Activated CD8-positive, alpha-beta memory T cell treated with anti-CD3 and anti-CD28 coated beads for 24 hours (primary cell): ENCODE measurements around the gene UBR3.
"Not testable (repeated sequence)": the region's sequence is repeated elsewhere in the genome, so short reads cannot be mapped to it uniquely, and the experiment has no call there.

Experiments used
- DNase-seq: peaks from one replicate; pipeline ENCODE4 v3.0.0-alpha.2; 2020

The UBR3 gene

DNA sequence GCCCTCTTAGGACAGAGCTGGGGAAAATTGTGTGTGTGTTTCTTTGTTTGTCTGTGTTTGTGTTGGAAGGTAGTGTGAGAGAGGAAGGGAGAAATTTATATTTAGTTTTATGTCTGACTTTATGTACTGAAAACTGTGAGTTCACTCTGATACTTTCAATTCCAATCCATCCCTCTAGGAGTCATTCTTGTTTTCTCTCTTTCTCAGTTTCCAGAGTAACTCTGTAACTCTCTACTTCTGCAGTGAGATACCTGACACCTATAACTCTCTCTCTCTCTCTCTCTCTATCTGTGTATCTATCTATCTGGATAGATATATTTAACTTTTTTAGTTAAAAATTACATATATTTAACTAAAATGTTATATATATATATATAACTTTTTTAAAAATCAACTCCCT lies 128.7 kb downstream of the UBR3 start:
- no peak for DNase-seq

DNA sequence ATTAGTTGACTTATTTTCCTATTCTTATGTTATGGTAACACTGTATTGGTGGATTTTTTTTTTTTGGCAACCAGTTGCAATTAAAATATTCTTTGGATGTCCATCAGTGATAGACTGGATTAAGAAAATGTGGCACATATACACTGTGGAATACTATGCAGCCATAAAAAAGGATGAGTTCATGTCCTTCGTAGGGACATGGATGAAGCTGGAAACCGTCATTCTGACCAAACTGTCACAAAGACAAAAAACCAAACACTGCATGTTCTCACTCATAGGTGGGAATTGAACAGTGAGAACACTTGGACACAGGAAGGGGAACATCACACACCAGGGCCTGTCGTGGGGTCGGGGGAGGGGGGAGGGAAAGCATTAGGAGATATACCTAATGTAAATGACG lies 130.0 kb downstream of the UBR3 start:
- not testable (repeated sequence) for DNase-seq

DNA sequence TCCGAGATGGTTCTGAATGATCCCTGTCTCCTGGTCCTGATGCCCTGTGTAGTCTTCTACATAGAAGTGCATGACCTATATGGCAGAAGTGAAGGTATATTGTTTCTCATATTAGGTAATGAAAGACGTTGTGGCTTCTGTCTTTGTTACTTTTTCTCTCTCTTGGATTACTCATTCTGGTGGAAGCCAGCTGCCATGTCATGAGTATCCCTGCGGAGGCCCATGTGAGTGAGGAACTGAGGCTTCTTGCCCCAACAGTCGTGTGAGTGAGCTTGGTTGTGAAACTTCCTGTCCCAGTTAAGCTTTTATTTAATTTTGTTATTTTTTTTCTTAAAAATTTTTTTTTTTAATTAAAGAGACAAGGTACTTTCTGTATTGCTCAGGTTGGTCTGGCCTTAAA lies 134.7 kb downstream of the UBR3 start:
- DNase-seq = no peak

DNA sequence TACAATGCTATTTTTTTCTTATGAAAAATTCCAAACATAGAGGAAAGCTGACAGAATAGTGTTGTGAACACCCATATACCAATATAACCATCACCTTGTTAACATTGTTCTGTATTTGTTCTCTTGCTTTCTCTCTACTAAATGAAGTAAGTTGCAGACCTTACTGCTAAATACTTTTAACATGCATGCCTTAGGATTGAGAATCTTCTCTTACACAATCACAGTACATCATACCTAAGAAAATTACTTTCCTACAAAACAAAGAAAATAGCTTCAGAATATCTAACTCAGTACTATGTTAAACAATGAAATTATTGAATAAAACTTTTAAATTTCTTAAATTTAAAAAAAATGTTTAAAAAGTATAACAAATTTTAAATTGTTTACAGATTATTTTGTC lies 136.5 kb downstream of the UBR3 start:
- no peak for DNase-seq

DNA sequence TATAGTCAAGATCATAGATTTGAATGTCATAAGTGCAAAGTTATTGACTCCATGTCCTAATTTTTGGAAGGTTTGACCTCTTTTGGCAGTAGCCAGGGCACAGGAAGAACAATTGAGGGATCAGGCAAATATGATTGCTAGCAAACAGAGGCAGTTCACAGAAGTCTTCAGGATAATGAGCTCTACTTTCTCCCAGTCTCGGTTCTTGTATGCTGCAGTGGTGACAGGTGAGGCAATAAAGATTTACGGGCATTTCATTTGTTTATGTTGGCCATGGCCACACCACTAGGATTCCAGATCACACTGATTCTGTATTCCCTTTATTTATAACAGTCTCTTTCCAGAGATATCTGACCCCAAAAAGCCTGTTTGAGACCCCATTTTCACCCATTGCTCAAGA lies 137.5 kb downstream of the UBR3 start:
- no peak for DNase-seq

DNA sequence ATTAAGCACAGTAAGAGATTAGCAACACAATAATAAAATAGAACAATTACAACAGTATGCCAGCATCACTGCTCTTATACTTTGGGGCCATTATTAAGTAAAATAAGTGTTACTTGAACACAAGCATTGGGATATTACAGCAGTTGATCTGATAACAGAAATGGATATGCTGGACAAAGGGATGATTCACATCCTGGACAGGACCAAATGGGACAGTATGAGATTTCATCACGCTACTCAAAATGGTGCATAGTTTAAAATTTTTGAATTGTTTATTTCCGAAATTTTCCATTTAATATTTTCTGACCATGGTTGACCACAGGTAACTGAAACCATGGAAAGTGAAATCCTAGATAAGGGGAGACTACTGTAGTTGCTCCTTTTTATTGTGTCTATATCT lies 138.2 kb downstream of the UBR3 start:
- DNase-seq = no peak

DNA sequence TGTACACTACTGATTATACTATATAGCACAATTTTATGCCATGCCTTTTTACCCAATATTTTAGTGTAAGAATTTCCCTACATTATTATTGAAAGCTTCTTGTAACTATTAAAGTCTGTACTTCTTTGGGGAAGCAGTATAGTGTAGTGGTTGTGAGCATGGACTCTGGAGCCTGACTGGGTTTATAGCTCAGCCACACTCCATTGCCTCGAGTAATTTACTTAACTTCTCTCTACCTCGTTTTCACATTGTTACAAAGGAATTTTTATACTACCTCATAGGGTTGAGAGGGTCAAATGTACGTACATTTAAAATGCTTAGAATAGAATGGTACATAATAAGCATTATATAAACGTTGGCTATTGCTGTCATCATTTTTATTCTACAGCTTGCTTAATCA lies 139.2 kb downstream of the UBR3 start:
- no peak for DNase-seq

DNA sequence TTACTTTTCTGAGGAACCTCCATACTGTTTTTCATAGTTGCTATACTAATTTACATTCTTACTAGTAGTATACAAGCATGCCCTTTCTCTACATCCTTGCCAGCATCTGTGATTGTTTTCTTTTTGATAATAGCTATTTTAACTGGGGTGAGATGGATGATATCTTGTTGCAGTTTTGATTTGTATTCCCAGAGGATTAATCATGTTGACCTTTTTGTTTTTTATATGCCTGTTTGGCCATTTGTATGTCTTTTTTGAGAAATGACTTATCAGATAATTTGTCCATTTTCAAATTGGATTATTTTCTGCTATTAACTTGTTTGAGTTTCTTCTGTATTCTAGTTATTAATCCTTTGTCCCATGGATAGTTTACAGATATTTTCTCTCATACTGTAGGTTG lies 141.5 kb downstream of the UBR3 start:
- DNase-seq = no peak

DNA sequence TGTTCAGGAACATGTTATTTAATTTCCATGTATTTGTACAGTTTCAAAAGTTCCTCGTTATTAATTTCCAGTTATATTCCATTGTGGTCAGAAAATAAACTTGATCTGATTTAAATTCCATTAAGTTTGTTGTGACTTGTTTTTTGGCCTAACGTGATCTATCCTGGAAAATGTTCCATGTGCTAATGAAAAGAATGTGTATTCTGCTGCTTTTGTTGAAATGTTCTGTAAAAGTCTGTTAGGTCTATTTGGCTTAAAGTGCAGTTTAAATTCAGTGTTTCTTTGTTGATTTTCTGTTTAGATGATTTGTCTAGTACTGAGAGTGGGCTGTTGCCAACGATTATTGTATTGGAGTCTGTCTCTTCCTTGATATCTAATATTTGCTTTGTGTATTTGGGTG lies 148.0 kb downstream of the UBR3 start:
- no peak for DNase-seq

DNA sequence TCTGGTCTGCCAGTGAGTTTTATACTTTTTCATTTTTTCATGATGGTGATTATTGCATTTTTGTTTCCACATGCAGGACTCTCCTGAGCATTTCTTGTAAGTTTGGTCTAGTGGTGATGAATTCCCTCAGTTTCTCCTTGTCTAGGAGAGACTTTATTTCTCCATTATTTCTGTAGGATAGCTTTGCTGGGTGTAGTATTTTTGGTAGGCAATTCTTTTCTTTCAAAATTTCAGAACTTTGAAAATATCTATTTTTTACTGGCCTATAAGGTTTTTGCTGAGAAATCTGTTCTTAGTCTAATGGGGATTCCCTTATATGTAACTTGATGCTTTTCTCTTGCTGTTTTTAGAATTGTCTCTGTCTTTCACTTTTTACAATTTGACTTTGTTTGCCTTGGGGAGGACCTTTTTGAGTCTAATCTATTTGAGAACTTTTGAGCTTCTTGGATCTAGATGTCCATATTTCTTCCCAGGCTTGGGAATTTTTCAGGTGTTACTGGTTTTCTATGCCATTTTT lies 149.1 kb downstream of the UBR3 start:
- no peak for DNase-seq

DNA sequence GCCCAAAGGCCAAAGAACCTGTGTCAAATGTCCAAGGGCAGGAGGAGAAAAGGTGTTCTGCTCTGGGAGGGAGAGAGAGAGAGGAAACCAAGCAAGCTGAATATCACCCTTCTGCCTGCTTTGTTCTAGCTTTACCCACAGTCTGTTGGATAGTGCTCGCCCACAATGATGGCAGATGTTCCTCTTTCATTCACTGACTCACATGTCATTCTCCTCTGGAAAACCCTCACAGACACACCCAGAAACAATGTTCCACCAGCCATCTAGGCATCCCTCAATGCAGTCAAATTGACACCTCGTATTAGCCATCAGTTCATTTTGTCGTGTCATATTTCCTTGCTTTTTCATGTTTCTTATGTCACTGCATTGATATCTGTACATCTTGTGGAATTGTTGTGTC lies 150.3 kb downstream of the UBR3 start:
- DNase-seq = no peak

DNA sequence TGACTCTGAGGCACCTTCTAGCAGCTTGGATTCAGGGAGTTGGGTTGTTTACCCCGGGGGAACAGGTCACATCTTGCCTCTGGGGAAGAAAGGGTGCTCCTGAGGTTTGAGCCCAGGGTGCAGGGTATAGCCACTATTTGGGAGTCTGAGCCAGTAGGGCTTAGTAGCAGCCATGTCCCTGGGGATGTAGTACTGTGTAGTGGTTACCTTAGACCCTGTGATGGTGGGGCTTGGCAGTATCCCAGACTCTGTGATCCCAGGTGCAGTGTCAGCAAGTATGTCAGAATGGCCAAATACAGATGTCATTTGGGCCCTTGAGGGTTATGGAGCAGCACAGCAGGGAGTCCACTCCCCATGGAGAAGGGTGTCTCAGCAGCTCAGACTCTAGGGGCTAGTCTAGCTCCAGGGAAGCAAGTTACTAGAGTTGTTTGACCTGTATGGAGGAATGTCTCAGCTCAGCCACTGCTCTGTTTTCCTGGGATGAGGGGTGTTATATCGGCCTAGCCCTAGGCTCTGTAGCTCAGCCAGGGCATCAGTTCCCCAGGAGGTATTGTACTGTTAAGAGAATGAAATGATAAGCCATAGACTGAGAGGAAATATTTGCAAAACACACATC lies 151.3 kb downstream of the UBR3 start:
- no peak for DNase-seq

DNA sequence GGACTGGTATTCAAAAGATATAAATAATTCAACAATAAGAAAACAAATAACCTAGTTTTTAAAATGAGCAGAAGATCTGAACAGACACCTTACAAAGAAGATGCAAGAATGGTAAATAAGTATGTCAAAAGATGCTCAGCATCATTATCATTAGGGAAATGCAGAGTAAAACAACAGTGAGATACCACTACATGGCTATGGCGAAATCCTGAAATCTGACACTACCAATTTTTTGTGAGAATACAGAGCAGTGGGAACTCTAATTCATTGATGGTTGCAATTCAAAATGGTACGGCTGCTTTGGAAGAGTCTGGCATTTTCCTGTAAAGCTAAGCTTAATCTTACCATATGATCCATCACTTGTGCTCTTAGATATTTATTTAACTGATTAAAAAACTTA lies 151.8 kb downstream of the UBR3 start:
- DNase-seq = no peak

DNA sequence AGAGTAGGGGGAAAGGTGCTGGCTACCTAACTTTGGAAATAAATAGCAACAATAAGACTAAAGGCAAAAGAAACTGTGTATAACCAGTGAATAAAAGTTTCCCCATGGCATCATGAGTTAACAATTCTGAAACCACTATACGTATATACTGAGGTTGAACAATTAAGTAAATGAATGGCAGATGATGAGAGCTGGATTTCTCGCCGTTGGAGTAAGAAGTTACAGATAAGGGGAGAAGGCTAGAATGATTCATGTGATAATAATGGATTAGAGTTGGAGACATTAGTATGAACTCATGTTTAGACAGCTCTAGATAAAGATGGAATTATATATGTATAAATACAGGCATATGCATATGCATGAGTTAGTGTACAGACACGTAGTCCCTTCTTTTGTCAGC lies 152.7 kb downstream of the UBR3 start:
- no peak for DNase-seq

DNA sequence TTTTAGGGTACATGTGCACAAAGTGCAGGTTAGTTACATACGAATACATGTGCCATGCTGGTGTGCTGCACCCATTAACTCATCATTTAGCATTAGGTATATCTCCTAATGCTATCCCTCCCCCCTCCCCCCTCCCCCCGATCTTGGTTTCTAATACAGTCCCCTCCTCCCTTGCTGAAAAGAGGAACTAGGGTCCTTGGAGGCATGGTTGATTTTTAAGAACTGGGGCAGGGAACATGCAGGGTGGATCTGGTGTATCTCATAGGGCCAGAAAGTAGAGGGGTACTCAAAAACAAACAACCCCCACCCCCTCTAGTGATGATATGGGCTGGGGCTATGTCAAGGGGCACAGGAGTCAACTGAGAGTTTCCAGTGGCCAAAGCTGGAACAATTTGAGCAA lies 153.4 kb downstream of the UBR3 start:
- DNase-seq = no peak

DNA sequence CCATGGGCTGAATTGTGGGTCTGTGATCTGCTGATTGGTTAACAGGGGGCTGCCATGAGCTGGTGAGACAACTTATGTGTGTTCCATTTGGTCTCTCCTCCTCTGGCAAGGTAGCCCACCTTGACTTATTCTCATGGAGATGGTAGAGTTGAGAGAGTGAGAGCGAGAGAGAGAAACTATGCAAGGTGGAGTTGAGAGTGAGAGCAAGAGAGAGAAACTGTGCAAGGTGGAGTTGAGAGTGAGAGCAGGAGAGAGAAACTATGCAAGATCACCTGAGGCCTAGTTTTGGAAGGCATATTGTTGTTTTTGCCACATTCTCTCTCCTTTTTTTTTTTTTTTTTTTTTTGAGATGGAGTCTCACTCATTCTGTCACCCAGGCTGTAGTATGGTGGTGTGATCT lies 155.7 kb downstream of the UBR3 start:
- no peak for DNase-seq

DNA sequence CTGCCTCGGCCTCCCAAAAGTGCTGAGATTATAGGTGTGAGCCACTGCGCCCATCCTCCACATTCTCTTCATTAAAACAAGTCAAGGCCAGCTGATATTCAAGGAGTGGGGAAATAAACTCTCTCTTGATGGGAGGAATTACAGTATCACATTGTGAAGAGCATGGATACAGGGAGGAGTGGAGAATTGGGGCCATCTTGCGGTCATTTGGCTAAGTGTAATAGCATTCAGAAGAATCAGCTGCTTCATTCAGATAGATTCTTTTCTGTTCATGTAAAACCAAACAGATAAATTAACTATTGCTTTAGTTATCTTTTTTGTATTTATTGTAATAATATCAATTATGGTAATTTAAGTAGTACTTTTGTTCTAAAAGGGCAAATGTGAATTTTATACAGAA lies 156.3 kb downstream of the UBR3 start:
- DNase-seq = no peak

DNA sequence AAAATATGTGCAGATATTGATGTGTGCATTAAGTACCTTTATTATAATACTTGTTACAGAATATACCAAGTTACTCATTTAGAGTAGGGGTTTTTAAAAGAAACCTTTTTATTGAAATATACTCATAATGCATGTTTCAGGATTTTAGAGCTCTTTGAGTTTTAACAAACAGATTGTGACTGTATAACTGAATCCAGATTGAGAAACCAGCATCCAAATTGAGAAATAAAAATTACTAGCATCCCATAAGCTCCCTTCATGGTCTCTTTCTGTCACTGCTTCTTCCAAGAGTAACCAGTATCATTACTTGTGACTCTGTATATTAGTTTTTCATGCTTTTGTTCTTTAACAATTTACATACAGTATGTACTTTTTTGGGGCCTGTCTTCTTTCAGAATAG lies 156.9 kb downstream of the UBR3 start:
- no peak for DNase-seq

DNA sequence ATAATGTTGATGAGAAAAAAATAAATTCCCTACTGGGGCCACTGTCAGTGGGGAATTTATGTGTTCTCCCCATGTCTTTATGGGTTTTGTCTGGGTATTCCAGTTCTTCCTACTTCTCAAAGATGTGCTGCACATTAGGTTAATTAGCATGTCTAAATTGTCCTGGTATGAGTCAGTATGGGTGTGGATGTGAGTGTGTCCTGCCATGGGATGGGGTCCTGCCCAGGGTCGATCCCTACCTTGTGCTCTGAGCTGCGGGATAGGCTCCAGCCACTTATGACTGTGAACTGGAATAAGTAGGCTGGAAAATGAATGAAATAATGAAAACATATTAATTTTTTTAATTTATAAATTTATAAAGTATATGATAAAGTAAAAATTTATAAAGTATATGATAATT lies 167.5 kb downstream of the UBR3 start:
- no peak for DNase-seq

DNA sequence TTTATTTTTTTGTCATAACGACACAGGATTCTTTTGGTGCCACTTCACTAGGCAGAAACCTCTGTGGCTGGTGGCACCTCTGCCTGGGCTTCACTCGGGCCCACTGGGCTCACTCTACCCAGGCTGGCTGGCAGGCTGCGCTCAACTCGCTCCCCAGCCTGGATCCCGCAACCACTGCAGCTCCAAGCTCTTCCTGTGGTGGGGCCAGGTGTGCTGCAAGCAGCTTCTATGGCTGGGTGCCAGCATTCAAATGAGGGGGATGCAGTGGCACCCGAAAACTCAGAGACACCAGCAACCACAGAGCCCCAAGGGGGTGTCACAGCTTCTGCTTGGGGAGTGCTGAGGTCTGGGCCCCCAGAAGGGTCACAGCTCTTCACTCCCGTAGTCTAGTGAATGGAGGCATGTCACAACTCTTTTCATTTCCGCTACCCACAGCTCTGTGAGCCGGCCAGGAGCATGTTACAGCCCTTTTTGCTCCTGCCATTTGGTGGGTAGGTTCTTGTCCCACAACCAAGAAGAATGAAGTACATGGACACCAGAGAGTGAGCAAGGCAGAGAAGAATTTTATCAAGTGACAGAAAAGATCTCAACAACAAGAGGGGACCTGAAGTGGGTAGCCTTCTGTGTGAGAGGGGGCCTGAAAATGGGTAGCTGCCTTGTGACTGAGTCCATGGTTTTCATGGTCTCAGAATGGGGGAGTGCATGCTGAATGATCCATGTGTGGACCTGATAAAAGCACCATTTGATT lies 170.1 kb downstream of the UBR3 start:
- no peak for DNase-seq

DNA sequence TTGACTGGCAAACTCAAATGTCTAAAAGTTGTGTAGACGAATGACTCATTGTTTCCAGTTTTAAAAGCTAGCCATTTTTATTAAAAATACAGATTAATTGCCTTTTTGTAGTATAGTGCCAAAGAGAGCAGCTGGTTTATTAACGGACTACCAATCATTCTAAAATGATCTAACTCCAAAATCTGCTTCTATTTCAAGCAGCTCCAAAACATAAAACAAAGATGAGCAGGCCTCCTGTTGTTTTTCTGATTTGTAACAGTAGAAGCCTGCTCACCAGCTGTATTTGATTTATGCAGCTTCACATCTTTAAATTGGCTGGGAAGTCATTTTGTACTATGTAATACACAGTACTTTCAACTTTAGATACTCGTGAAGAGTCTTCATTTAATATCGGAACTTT lies 171.8 kb downstream of the UBR3 start:
- DNase-seq = no peak

DNA sequence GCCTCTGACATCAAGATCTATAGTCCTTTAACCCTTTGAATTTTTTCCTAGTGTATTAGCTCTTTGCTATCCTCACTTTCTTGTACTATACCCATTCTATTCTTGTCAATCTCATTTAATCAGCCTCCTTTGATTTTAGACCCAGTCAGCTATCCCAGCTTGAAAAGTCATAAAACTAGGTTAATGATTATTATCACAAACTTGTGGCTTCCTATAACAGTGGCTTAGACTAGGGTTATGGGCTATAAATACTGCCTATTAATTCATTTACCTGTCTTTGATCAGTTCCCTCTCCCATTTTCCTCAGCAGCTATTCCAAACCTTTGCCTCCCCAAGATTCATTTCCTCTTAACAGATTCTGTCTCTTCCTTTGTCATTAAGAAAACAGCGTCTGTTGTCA lies 174.8 kb downstream of the UBR3 start:
- DNase-seq = no peak

DNA sequence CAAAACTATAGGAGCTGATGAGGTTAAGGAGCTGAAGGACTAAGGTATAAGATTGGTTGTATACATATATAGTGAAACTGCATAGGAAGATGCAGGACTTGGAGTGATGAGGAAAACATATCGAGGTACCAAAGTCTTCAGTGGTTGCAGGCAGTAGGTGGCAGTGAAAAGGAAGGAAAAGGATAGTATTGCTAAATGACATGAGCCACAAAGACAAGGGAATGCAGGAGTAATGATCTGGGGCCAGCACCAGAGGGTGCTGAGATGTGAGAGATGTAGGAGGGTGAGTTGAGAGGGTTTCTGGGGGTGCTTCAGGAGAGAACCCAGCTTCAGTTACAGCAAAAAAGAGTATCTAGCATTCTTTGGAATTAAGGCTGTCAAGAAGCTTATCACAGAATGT lies 178.4 kb downstream of the UBR3 start:
- no peak for DNase-seq

DNA sequence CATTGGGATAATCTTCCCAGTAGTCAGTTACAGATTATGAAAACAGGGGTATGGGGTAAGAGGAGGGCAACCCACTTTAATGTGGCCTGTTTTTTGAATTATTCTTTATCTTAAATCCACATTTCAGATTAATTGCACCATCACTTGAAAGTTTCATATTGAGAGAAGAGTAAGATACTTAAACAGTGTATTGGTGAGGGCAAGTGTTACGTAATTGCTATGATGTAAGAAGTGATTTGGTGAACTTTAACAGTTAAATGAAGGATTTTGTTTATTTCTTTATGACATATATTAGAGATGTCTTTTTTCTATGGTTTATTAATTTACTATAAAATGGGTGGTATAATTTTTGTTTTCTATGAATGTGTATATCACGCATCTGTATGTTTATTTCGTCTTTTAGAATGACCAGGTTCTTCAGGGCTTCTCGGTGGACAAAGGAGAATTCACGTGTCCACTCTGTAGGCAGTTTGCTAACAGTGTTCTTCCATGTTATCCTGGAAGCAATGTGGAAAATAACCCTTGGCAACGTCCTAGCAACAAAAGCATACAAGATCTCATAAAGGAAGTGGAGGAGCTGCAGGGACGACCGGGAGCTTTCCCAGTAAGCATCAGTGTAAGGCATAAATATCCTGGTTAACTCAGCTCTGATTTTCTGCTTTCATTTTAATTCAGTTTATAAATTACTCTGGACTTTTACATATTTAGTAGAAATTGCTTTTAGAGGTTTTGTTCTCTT lies 179.5 kb downstream of the UBR3 start:
- DNase-seq = no peak
